Psoas muscle (tissue), 8 donors: ENCODE data around the gene CERS3. TPM values are rescaled to one million over a fixed set of nuclear protein-coding genes. Genes with fewer than 3 reads are reported as not detected.

Experiments
- ATAC-seq, 4 donors: fragments of 200-7000 bp; cut with Tn5 transposase; one replicate each; pipeline ENCODE4 v1.9.1; 2020; ENCODE audit warnings: moderate library complexity in 3 of 4, mild to moderate bottlenecking in 2 of 4
- DNase-seq, 2 donors: peaks; one replicate each; pipeline ENCODE4 v3.0.0-alpha.2; 2020
- H3K27ac ChIP-seq: fragments of 200-600 bp; one replicate; pipeline ENCODE4 v1.8.0; 2022
- H3K27me3 ChIP-seq, 3 donors: fragments of 200-600 bp in 1 of 3; one replicate each; pipeline versions ENCODE4 v1.6.1 to v1.8.0; 2013 to 2022; ENCODE audit warnings: low read length in 2 of 3, mild to moderate bottlenecking in 2 of 3, moderate library complexity in 1 of 3; ENCODE audit not compliant: insufficient read depth in 3 of 3
- H3K36me3 ChIP-seq, 2 donors: fragments of 200-600 bp in 1 of 2; one replicate each; pipeline versions ENCODE4 v1.6.1 to v1.8.0; 2013 to 2022; ENCODE audit warnings: low read depth in 1 of 2, mild to moderate bottlenecking in 1 of 2, moderate library complexity in 1 of 2; ENCODE audit not compliant: insufficient read depth in 1 of 2
- H3K4me1 ChIP-seq: fragments of 200-600 bp; one replicate; pipeline ENCODE4 v1.8.0; 2022
- H3K4me3 ChIP-seq: fragments of 200-600 bp; one replicate; pipeline ENCODE4 v1.8.0; 2022; ENCODE audit warnings: mild to moderate bottlenecking
- H3K9me3 ChIP-seq: fragments of 200-600 bp; one replicate; pipeline ENCODE4 v1.8.0; 2022
- CTCF ChIP-seq: fragments of 200-600 bp; IDR thresholded peaks from one replicate; pipeline ENCODE4 v1.8.0; 2022; ENCODE audit warnings: antibody characterized with exemption
- WGBS, 3 donors: extraction: QIAGEN DNeasy Blood & Tissue Kit; methylation state at CpG; one replicate each; pipeline versions ENCODE4 v1.1.6 to v1.1.7; 2013; 5-methylcytosine and 5-hydroxymethylcytosine counted together
- intact Hi-C, 2 donors: fragments of 100-400 bp; cut with DNase I; formaldehyde crosslinking; loops; one replicate each; pipeline versions ENCODE4 v1.11.0 to v1.14.2; 2022
- polyA plus RNA-seq, 3 donors: library from polyadenylated mRNA; stranded (reverse); fragments of 200-250 nt; gene quantifications; one replicate each; pipeline ENCODE4 v1.2.3, GENCODE V29; 2013
- total RNA-seq, 4 donors: library from RNA; stranded (reverse); fragmentation: NEBNext Ultra II Directional in 2 of 4; extraction: Animal tissue kit (Norgen Biotek cat#: 25700) in 2 of 4; gene quantifications; one replicate each; pipeline versions ENCODE4 v1.2.1 to v1.2.4, GENCODE V29; 2021 to 2023
- donor health status: healthy with polysubstance abuse.
- donor health status: DM: no; HTN: no; CAD: no; lungs with moderate emphysema.
- donor health status: Bipolar disorder and iron deficiency.
- donor health status: healthy.
- donor health status: DM: yes; HTN: yes; CAD: no.
- donor health status: DM: no; HTN: no; CAD: no.
- donor health status: DM: no; HTN: no; CAD: no.
- donor health status: DM: yes; HTN: yes; CAD: no.

The CERS3 gene
- total and polyA plus RNA-seq, 7 donors = 0.05 to 0.49 (median 0.15) TPM; not detected in 2

GRCh38 chr15:100495861-100496260 is 32.9 kb downstream of the CERS3 start:
- no peak overlapping the region for H3K4me3 ChIP-seq
- 71 to 79% (median 78%) methylated on average over 1 of the region's 1 CpG for WGBS, 3 donors

GRCh38 chr15:100493213-100493612 is 35.5 kb downstream of the CERS3 start:
- no peaks in the 10 kb centered on the region for H3K36me3 ChIP-seq
- intact Hi-C loops = no loop called here
- ATAC-seq (no peak), DNase-seq (no peak)
- 94 to 98% (median 96%) methylated on average over 4 of the region's 4 CpGs for WGBS, 3 donors
- H3K4me1 ChIP-seq = no peaks in the 10 kb centered on the region
- no peak for TF ChIP-seq CTCF
- H3K4me3 ChIP-seq = no peak overlapping the region
- no peak overlapping the region for H3K27ac ChIP-seq
- H3K27me3 ChIP-seq = no peaks in the 10 kb centered on the region
- H3K9me3 ChIP-seq = no peaks in the 10 kb centered on the region

More at GRCh38 chr15:100495861-100496260, 32.9 kb downstream of the CERS3 start:
- ATAC-seq (no peak), DNase-seq (no peak)
- intact Hi-C loops = no loop called here
- Histone ChIP-seq H3K27ac (no peak overlapping the region), H3K27me3 (no peaks in the 10 kb centered on the region), H3K9me3 (no peaks in the 10 kb centered on the region), H3K36me3 (no peaks in the 10 kb centered on the region), H3K4me1 (no peaks in the 10 kb centered on the region)
- TF ChIP-seq CTCF = no peak

GRCh38 chr15:100484443-100484842 is 44.3 kb downstream of the CERS3 start:
- no peaks in the 10 kb centered on the region for H3K9me3 ChIP-seq
- no peak for TF ChIP-seq CTCF
- intact Hi-C loops = no loop called here
- ATAC-seq (no peak), DNase-seq (no peak)
- no peaks in the 10 kb centered on the region for H3K27me3 ChIP-seq
- H3K36me3 ChIP-seq = no peaks in the 10 kb centered on the region
- no peak overlapping the region for H3K4me3 ChIP-seq
- no peak overlapping the region for H3K27ac ChIP-seq
- 48 to 66% (median 57%) methylated on average over 9 of the region's 9 CpGs for WGBS, 3 donors
- H3K4me1 ChIP-seq = no peaks in the 10 kb centered on the region

- Histone ChIP-seq H3K27me3 (no peaks in the 10 kb centered on the region), H3K27ac (no peak overlapping the region), H3K4me3 (no peak overlapping the region), H3K9me3 (peaks cover 8% of the 10 kb centered on the region), H3K36me3 (no peaks in the 10 kb centered on the region), H3K4me1 (no peaks in the 10 kb centered on the region)
- WGBS, 3 donors = 93 to 96% (median 95%) methylated on average over 2 of the region's 2 CpGs
- intact Hi-C loops = no loop called here
- ATAC-seq (no peak), DNase-seq (no peak)
- TF ChIP-seq CTCF = no peak
Measured at GRCh38 chr15:100483370-100483769, 45.4 kb downstream of the CERS3 start.

- H3K9me3 ChIP-seq = peaks cover 17% of the 10 kb centered on the region
- DNase-seq = no peak
- no peaks in the 10 kb centered on the region for H3K27me3 ChIP-seq
- no peak overlapping the region for H3K27ac ChIP-seq
- no peak for ATAC-seq
- 85 to 88% (median 88%) methylated on average over 4 of the region's 4 CpGs for WGBS, 3 donors
- intact Hi-C loops = no loop called here
- H3K36me3 ChIP-seq = no peaks in the 10 kb centered on the region
- no peak overlapping the region for H3K4me3 ChIP-seq
- TF ChIP-seq CTCF = no peak
- H3K4me1 ChIP-seq = no peaks in the 10 kb centered on the region
Measured at GRCh38 chr15:100476805-100477204, 51.9 kb downstream of the CERS3 start.
